K562 (cell line): ENCODE measurements around the gene SLC44A5. TPM values are rescaled to one million over a fixed set of nuclear protein-coding genes. Genes with fewer than 3 reads are reported as not detected.

Experiments used
- ATF7 ChIP-seq: fragments of 450-650 bp; IDR thresholded peaks from 2 replicates; pipeline ENCODE4 v1.7.1; 2014; ENCODE audit warnings: mild to moderate bottlenecking, moderate library complexity
- BACH1 ChIP-seq: fragments of 200-800 bp; sonication (Bioruptor generic); IDR thresholded peaks from 2 replicates; pipeline ENCODE4 v1.6.1; 2016; ENCODE audit warnings: missing genetic modification characterization, missing compliant biosample characterization
- BDP1 ChIP-seq: IDR thresholded peaks from 3 replicates; pipeline ENCODE4 v1.6.1; 2011; ENCODE audit not compliant: insufficient read length, insufficient read depth
- DIDO1 ChIP-seq: fragments of 450-650 bp; IDR thresholded peaks from 2 replicates; pipeline ENCODE4 v1.6.1; 2016; ENCODE audit warnings: low read depth, missing biosample characterization, missing genetic modification characterization
- ELF2 ChIP-seq: fragments of 250-450 bp; sonication (Bioruptor Pico); IDR thresholded peaks from 2 replicates; pipeline ENCODE4 v1.5.0; 2021; ENCODE audit warnings: mild to moderate bottlenecking
- HNRNPL ChIP-seq: fragments of 200-400 bp; formaldehyde crosslinking; IDR thresholded peaks from 2 replicates; pipeline ENCODE4 v1.6.1; 2017; ENCODE audit warnings: low read depth, mild to moderate bottlenecking, low read length
- KLF10 ChIP-seq: fragments of 250-450 bp; sonication (Bioruptor Pico); IDR thresholded peaks from 2 replicates; pipeline ENCODE4 v1.6.1; 2021; ENCODE audit warnings: matching md5 sums
- NCOR1 ChIP-seq: fragments of 450-650 bp; IDR thresholded peaks from 2 replicates; pipeline ENCODE4 v1.6.1; 2016; ENCODE audit warnings: mild to moderate bottlenecking, moderate library complexity
- NR4A1 ChIP-seq, 2 experiments: fragments of 250-450 bp in 1 of 2; fragments of 450-650 bp in 1 of 2; sonication (Bioruptor Pico) in 1 of 2; IDR thresholded peaks; 2 replicates each; pipeline versions ENCODE4 v1.4.0 to v1.6.1; 2016 to 2020; ENCODE audit warnings: mild to moderate bottlenecking in 2 of 2, missing compliant biosample characterization in 1 of 2, missing genetic modification characterization in 1 of 2, moderate library complexity in 1 of 2
- PHTF2 ChIP-seq: fragments of 250-450 bp; sonication (Bioruptor Pico); IDR thresholded peaks from 2 replicates; pipeline ENCODE4 v1.5.0; 2021; ENCODE audit warnings: mild to moderate bottlenecking
- PPARD ChIP-seq: fragments of 250-450 bp; sonication (Bioruptor Pico); IDR thresholded peaks from 2 replicates; pipeline ENCODE4 v1.8.0; 2022; ENCODE audit warnings: inconsistent platforms, mild to moderate bottlenecking, moderate library complexity
- RBFOX2 ChIP-seq: fragments of 200-400 bp; formaldehyde crosslinking; IDR thresholded peaks from 2 replicates; pipeline ENCODE4 v1.6.1; 2017; ENCODE audit warnings: low read depth, mild to moderate bottlenecking, low read length, moderate library complexity
- RHOXF2B ChIP-seq: fragments of 250-450 bp; sonication (Bioruptor Pico); conservative IDR thresholded peaks from 2 replicates; pipeline ENCODE4 v1.5.1; 2021
- RUNX1 ChIP-seq: sonication (generic); IDR thresholded peaks from 2 replicates; pipeline ENCODE4 v1.6.1; 2016; ENCODE audit warnings: antibody characterized with exemption, low read depth
- TAF15 ChIP-seq: fragments of 200-400 bp; formaldehyde crosslinking; IDR thresholded peaks from 2 replicates; pipeline ENCODE4 v1.6.1; 2017; ENCODE audit warnings: mild to moderate bottlenecking, low read depth, low read length, moderate library complexity
- ZKSCAN1 ChIP-seq: fragments of 150-350 bp; IDR thresholded peaks from 2 replicates; pipeline ENCODE4 v1.6.1; 2016; ENCODE audit warnings: low read depth, low read length
- ZNF140 ChIP-seq: fragments of 250-450 bp; sonication (Bioruptor Pico); IDR thresholded peaks from 2 replicates; pipeline ENCODE4 v1.8.0; 2021; ENCODE audit warnings: moderate library complexity, mild to moderate bottlenecking, inconsistent platforms
- ZNF143 ChIP-seq: sonication (generic); formaldehyde crosslinking; IDR thresholded peaks from 2 replicates; pipeline ENCODE4 v1.9.0; 2022; ENCODE audit warnings: mild to moderate bottlenecking, missing genetic modification reagents
- ZNF146 ChIP-seq: IDR thresholded peaks from one replicate; pipeline ENCODE4 v1.6.1; 2018; ENCODE audit warnings: missing compliant biosample characterization; ENCODE audit not compliant: unreplicated experiment
- ZNF224 ChIP-seq: sonication (generic); formaldehyde crosslinking; IDR thresholded peaks from 2 replicates; pipeline ENCODE4 v1.8.0; 2022; ENCODE audit warnings: mild to moderate bottlenecking, missing genetic modification reagents
- polyA plus RNA-seq, 8 experiments: library from polyadenylated mRNA; depleted of rRNA in 4 of 8; stranded (reverse) in 5 of 8; unstranded in 3 of 8; fragments of >200 nt; fragmentation: Nextera tagmentation in 2 of 8; fragmentation: Illumina TruSeq in 1 of 8; extraction: Ambion mirVana in 2 of 8; extraction: Trizol in 1 of 8; gene quantifications; 2 replicates each; pipeline versions ENCODE4 v1.2.1 to v1.2.3, GENCODE V29; 2011 to 2014; ENCODE audit warnings: inconsistent platforms in 1 of 8, missing spikeins in 1 of 8
- total RNA-seq, 7 experiments: library from RNA; depleted of rRNA in 6 of 7; stranded (reverse); fragments of >200 nt in 6 of 7; fragmentation: Illumina TruSeq in 2 of 7; extraction: Trizol in 2 of 7; gene quantifications; 2 replicates each; pipeline versions ENCODE4 v1.2.1 to v1.2.3, GENCODE V29; 2011 to 2021; ENCODE audit warnings: low replicate concordance in 1 of 7
- TF ChIP-seq, protein P1 (sequence below): fragments of 450-650 bp; IDR thresholded peaks from 2 replicates; pipeline ENCODE4 v1.6.1; 2018; ENCODE audit warnings: mild to moderate bottlenecking, low read depth; ENCODE audit not compliant: partially characterized antibody
- TF ChIP-seq, protein P2 (sequence below): fragments of 450-650 bp; IDR thresholded peaks from 2 replicates; pipeline ENCODE4 v1.6.1; 2016; ENCODE audit warnings: mild to moderate bottlenecking
- TF ChIP-seq, protein P3 (sequence below): sonication (generic); formaldehyde crosslinking; IDR thresholded peaks from 2 replicates; pipeline ENCODE4 v1.8.1; 2023; ENCODE audit warnings: missing genetic modification reagents, mild to moderate bottlenecking, borderline replicate concordance

The SLC44A5 gene
- total and polyA plus RNA-seq, 9 of the 15 experiments (the other 6 are each of a cell fraction or from before 2014, with no cell fraction given) = 1.2 to 10.1 (median 3.2) TPM

DNA sequence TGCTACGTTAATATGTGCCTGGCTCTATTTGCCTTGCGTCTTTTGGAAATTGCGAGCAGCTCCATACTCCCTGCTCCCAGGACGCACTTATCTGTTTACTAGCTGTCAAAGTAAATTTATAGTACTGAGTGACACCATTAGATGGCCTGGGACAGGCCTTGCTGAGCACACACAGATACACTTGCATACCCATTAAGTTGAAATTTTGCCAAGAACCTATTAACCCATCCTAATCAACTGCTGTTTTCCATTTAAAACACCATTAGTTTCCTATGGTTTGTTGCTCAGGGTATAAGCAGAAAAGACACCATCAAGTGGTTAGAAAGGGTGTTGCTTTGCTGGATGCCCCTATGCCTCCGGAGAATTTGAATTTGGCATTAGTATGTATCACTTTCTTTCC lies 187.3 kb downstream of the SLC44A5 start (continued):
- TF ChIP-seq, protein P1, sequence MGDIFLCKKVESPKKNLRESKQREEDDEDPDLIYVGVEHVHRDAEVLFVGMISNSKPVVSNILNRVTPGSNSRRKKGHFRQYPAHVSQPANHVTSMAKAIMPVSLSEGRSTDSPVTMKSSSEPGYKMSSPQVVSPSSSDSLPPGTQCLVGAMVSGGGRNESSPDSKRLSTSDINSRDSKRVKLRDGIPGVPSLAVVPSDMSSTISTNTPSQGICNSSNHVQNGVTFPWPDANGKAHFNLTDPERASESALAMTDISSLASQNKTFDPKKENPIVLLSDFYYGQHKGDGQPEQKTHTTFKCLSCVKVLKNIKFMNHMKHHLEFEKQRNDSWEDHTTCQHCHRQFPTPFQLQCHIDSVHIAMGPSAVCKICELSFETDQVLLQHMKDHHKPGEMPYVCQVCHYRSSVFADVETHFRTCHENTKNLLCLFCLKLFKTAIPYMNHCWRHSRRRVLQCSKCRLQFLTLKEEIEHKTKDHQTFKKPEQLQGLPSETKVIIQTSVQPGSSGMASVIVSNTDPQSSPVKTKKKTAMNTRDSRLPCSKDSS = no peak
- TF ChIP-seq ZNF224 (no peak), ELF2 (CRISPR knock-in tag) (no peak), RUNX1 (no peak), ATF7 (peak; percentile 68), NCOR1 (peak; percentile 74), ZKSCAN1 (no peak), RBFOX2 (no peak), PPARD (no peak), PHTF2 (no peak), TAF15 (no peak), BDP1 (no peak), NR4A1 (CRISPR knock-in tag; IDR thresholded peaks at IDR 0.05) (no peak), NR4A1 (tag; IDR thresholded peaks at IDR 0.05) (no peak), ZNF140 (CRISPR knock-in tag) (no peak), DIDO1 (tag) (no peak), RHOXF2B (CRISPR knock-in tag) (no peak), ZNF143 (CRISPR knock-in tag) (no peak), HNRNPL (no peak), ZNF146 (CRISPR knock-in tag) (no peak), BACH1 (tag) (no peak), KLF10 (CRISPR knock-in tag) (no peak)
- TF ChIP-seq, protein P2, sequence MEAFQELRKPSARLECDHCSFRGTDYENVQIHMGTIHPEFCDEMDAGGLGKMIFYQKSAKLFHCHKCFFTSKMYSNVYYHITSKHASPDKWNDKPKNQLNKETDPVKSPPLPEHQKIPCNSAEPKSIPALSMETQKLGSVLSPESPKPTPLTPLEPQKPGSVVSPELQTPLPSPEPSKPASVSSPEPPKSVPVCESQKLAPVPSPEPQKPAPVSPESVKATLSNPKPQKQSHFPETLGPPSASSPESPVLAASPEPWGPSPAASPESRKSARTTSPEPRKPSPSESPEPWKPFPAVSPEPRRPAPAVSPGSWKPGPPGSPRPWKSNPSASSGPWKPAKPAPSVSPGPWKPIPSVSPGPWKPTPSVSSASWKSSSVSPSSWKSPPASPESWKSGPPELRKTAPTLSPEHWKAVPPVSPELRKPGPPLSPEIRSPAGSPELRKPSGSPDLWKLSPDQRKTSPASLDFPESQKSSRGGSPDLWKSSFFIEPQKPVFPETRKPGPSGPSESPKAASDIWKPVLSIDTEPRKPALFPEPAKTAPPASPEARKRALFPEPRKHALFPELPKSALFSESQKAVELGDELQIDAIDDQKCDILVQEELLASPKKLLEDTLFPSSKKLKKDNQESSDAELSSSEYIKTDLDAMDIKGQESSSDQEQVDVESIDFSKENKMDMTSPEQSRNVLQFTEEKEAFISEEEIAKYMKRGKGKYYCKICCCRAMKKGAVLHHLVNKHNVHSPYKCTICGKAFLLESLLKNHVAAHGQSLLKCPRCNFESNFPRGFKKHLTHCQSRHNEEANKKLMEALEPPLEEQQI = 0 out of 2 replicates have a peak, but pooled peaks have one; percentile 16
- TF ChIP-seq, protein P3, sequence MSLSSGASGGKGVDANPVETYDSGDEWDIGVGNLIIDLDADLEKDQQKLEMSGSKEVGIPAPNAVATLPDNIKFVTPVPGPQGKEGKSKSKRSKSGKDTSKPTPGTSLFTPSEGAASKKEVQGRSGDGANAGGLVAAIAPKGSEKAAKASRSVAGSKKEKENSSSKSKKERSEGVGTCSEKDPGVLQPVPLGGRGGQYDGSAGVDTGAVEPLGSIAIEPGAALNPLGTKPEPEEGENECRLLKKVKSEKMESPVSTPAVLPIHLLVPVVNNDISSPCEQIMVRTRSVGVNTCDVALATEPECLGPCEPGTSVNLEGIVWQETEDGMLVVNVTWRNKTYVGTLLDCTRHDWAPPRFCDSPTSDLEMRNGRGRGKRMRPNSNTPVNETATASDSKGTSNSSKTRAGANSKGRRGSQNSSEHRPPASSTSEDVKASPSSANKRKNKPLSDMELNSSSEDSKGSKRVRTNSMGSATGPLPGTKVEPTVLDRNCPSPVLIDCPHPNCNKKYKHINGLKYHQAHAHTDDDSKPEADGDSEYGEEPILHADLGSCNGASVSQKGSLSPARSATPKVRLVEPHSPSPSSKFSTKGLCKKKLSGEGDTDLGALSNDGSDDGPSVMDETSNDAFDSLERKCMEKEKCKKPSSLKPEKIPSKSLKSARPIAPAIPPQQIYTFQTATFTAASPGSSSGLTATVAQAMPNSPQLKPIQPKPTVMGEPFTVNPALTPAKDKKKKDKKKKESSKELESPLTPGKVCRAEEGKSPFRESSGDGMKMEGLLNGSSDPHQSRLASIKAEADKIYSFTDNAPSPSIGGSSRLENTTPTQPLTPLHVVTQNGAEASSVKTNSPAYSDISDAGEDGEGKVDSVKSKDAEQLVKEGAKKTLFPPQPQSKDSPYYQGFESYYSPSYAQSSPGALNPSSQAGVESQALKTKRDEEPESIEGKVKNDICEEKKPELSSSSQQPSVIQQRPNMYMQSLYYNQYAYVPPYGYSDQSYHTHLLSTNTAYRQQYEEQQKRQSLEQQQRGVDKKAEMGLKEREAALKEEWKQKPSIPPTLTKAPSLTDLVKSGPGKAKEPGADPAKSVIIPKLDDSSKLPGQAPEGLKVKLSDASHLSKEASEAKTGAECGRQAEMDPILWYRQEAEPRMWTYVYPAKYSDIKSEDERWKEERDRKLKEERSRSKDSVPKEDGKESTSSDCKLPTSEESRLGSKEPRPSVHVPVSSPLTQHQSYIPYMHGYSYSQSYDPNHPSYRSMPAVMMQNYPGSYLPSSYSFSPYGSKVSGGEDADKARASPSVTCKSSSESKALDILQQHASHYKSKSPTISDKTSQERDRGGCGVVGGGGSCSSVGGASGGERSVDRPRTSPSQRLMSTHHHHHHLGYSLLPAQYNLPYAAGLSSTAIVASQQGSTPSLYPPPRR (CRISPR knock-in tag) = no peak
